KMS-11 (cell line): Measurements from ENCODE around the gene NLRC4.

ENCODE experiments used
- H2AFZ ChIP-seq: fragments of 200-600 bp; sonication (generic); 2 replicates; pipeline ENCODE4 v1.6.1; 2016; ENCODE audit warnings: antibody characterized with exemption, mixed run types, low read depth
- H3K27ac ChIP-seq: fragments of 200-600 bp; sonication (generic); 2 replicates; pipeline ENCODE4 v1.6.1; 2016; ENCODE audit warnings: mild to moderate bottlenecking, mixed run types
- H3K27me3 ChIP-seq: fragments of 200-600 bp; sonication (generic); 2 replicates; pipeline ENCODE4 v1.6.1; 2017; ENCODE audit warnings: mild to moderate bottlenecking, low read depth, mixed run types, moderate library complexity; ENCODE audit not compliant: insufficient read depth
- H3K36me3 ChIP-seq: fragments of 200-600 bp; sonication (generic); 2 replicates; pipeline ENCODE4 v1.6.1; 2017; ENCODE audit warnings: mild to moderate bottlenecking, mixed run types; ENCODE audit not compliant: insufficient read depth
- H3K4me1 ChIP-seq: fragments of 200-600 bp; sonication (generic); 2 replicates; pipeline ENCODE4 v1.6.1; 2016; ENCODE audit warnings: mild to moderate bottlenecking, low read depth, mixed run types; ENCODE audit not compliant: poor library complexity, severe bottlenecking
- H3K4me2 ChIP-seq: fragments of 200-600 bp; sonication (generic); 2 replicates; pipeline ENCODE4 v1.7.0; 2016; ENCODE audit warnings: mild to moderate bottlenecking, mixed run types
- H3K4me3 ChIP-seq: fragments of 200-600 bp; sonication (generic); IDR thresholded peaks from 2 replicates; pipeline ENCODE4 v1.6.1; 2017; ENCODE audit warnings: low read depth, low read length, mixed read lengths; ENCODE audit not compliant: insufficient read depth
- H3K79me2 ChIP-seq: fragments of 200-600 bp; sonication (generic); 2 replicates; pipeline ENCODE4 v1.6.1; 2016; ENCODE audit warnings: low read depth, mixed run types; ENCODE audit not compliant: insufficient read depth
- H3K9ac ChIP-seq: fragments of 200-600 bp; sonication (generic); 2 replicates; pipeline ENCODE4 v1.6.1; 2016; ENCODE audit warnings: mild to moderate bottlenecking, mixed run types
- H4K20me1 ChIP-seq: fragments of 200-600 bp; sonication (generic); 2 replicates; pipeline ENCODE4 v1.6.1; 2016; ENCODE audit warnings: mild to moderate bottlenecking, mixed run types; ENCODE audit not compliant: insufficient read depth
- TF ChIP-seq, protein P1 (sequence below): fragments of 200-600 bp; sonication (generic); conservative IDR thresholded peaks from 2 replicates; pipeline ENCODE4 v1.6.1; 2017; ENCODE audit warnings: low read depth, mild to moderate bottlenecking, antibody characterized with exemption, low read length, moderate library complexity, mixed read lengths

Gene NLRC4

DNA sequence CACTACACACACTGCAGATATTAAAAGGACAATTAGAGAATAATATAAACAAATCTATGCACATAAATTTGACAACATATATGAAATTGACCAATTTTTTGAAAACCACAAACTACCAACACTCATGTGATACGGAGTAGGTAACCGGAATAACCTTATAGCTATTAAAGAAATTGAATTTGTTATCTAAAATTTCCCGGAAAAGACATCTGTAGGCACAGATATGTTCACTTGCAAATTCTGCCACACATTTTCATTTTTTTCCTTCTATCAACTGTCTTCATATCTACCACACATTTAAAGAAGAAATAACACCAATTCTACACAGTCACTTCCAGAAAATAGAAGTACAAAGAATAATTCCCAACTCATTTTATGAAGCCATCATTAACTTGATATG is 22.4 kb downstream of the NLRC4 start:
- TF ChIP-seq, protein P1, sequence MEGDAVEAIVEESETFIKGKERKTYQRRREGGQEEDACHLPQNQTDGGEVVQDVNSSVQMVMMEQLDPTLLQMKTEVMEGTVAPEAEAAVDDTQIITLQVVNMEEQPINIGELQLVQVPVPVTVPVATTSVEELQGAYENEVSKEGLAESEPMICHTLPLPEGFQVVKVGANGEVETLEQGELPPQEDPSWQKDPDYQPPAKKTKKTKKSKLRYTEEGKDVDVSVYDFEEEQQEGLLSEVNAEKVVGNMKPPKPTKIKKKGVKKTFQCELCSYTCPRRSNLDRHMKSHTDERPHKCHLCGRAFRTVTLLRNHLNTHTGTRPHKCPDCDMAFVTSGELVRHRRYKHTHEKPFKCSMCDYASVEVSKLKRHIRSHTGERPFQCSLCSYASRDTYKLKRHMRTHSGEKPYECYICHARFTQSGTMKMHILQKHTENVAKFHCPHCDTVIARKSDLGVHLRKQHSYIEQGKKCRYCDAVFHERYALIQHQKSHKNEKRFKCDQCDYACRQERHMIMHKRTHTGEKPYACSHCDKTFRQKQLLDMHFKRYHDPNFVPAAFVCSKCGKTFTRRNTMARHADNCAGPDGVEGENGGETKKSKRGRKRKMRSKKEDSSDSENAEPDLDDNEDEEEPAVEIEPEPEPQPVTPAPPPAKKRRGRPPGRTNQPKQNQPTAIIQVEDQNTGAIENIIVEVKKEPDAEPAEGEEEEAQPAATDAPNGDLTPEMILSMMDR = no peak
- Histone ChIP-seq H3K4me3 (no peak overlapping the region), H2AFZ (no peak overlapping the region), H3K9ac (no peak overlapping the region), H3K4me1 (no peaks in the 10 kb centered on the region), H3K27me3 (no peaks in the 10 kb centered on the region), H3K79me2 (no peaks in the 10 kb centered on the region), H4K20me1 (no peaks in the 10 kb centered on the region), H3K27ac (no peak overlapping the region), H3K36me3 (no peaks in the 10 kb centered on the region), H3K4me2 (no peak overlapping the region)

DNA sequence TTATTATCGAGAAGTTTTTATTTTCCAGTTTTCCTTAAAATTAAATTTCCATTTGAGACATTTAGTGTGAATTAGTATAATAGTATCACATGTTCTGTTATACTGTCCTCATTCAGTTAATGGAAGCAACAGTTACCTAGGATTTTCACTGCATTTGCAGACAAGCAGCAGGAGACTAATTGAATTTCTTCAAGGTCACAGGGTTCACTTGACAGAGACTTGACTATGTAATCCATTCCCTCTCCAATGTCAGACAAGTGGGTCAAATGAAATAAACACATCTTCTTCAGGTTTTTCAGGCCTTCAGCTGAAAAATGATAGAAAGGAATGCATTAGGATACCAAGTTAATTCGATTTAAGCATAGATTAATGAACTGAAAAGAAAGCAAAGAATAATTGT is 26.7 kb downstream of the NLRC4 start:
- H3K79me2 ChIP-seq = no peaks in the 10 kb centered on the region
- TF ChIP-seq, protein P1 = no peak
- no peak overlapping the region for H2AFZ ChIP-seq
- no peaks in the 10 kb centered on the region for H3K27me3 ChIP-seq
- H4K20me1 ChIP-seq = no peaks in the 10 kb centered on the region
- H3K4me3 ChIP-seq = no peak overlapping the region
- H3K36me3 ChIP-seq = no peaks in the 10 kb centered on the region
- H3K9ac ChIP-seq = no peak overlapping the region
- H3K27ac ChIP-seq = no peak overlapping the region
- H3K4me2 ChIP-seq = no peak overlapping the region
- no peaks in the 10 kb centered on the region for H3K4me1 ChIP-seq

- Histone ChIP-seq H3K27ac (no peak overlapping the region), H4K20me1 (no peaks in the 10 kb centered on the region), H2AFZ (no peak overlapping the region), H3K9ac (no peak overlapping the region), H3K4me3 (no peak overlapping the region), H3K36me3 (no peaks in the 10 kb centered on the region), H3K79me2 (no peaks in the 10 kb centered on the region), H3K27me3 (no peaks in the 10 kb centered on the region), H3K4me1 (no peaks in the 10 kb centered on the region), H3K4me2 (no peak overlapping the region)
- TF ChIP-seq, protein P1 = no peak
Measured at GRCh38 chr2:32237488-32237887, 27.2 kb downstream of the NLRC4 start.

GRCh38 chr2:32235315-32235714 is 29.4 kb downstream of the NLRC4 start:
- H3K36me3 ChIP-seq = no peaks in the 10 kb centered on the region
- H2AFZ ChIP-seq = no peak overlapping the region
- H3K4me1 ChIP-seq = no peaks in the 10 kb centered on the region
- no peaks in the 10 kb centered on the region for H3K27me3 ChIP-seq
- H3K27ac ChIP-seq = no peak overlapping the region
- H3K4me3 ChIP-seq = no peak overlapping the region
- H3K79me2 ChIP-seq = no peaks in the 10 kb centered on the region
- H4K20me1 ChIP-seq = no peaks in the 10 kb centered on the region
- H3K4me2 ChIP-seq = no peak overlapping the region
- H3K9ac ChIP-seq = no peak overlapping the region
- TF ChIP-seq, protein P1 = no peak
